Esophagus muscularis mucosa (tissue), 3 donors: ENCODE data around the gene ANXA6.

Experiments used
- POLR2A ChIP-seq: fragments of 450-650 bp; IDR thresholded peaks from one replicate; pipeline ENCODE4 v1.6.1; 2017; ENCODE audit warnings: antibody characterized with exemption, moderate library complexity, mild to moderate bottlenecking, low read depth
- POLR2AphosphoS5 ChIP-seq, 2 donors: sonication (generic); formaldehyde crosslinking; IDR thresholded peaks; one replicate each; pipeline ENCODE4 v1.6.1; 2017; ENCODE audit warnings: antibody characterized with exemption in 2 of 2
- TF ChIP-seq, protein P1 (sequence below), 3 experiments: fragments of 200-600 bp in 2 of 3; fragments of 450-650 bp in 1 of 3; sonication (generic) in 2 of 3; IDR thresholded peaks; one replicate each; pipeline ENCODE4 v1.5.1; 2017 to 2019; ENCODE audit warnings: antibody characterized with exemption in 3 of 3, mild to moderate bottlenecking in 2 of 3, moderate library complexity in 1 of 3

GRCh38 chr5:151092762-151093161, 64.8 kb downstream of the ANXA6 start:
- TF ChIP-seq, protein P1, sequence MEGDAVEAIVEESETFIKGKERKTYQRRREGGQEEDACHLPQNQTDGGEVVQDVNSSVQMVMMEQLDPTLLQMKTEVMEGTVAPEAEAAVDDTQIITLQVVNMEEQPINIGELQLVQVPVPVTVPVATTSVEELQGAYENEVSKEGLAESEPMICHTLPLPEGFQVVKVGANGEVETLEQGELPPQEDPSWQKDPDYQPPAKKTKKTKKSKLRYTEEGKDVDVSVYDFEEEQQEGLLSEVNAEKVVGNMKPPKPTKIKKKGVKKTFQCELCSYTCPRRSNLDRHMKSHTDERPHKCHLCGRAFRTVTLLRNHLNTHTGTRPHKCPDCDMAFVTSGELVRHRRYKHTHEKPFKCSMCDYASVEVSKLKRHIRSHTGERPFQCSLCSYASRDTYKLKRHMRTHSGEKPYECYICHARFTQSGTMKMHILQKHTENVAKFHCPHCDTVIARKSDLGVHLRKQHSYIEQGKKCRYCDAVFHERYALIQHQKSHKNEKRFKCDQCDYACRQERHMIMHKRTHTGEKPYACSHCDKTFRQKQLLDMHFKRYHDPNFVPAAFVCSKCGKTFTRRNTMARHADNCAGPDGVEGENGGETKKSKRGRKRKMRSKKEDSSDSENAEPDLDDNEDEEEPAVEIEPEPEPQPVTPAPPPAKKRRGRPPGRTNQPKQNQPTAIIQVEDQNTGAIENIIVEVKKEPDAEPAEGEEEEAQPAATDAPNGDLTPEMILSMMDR (IDR thresholded peaks at IDR 0.05) = no peak
- TF ChIP-seq POLR2AphosphoS5 (IDR thresholded peaks at IDR 0.05) (no peak), POLR2A (no peak)
